GM12878 (cell line): ENCODE data around the gene HYPK. TPM values are rescaled to one million over a fixed set of nuclear protein-coding genes. Genes with fewer than 3 reads are reported as not detected.

ENCODE experiments used
- ATF7 ChIP-seq: fragments of 450-650 bp; IDR thresholded peaks from 2 replicates; pipeline ENCODE4 v1.6.1; 2016; ENCODE audit warnings: low read depth, mild to moderate bottlenecking
- EED ChIP-seq: sonication (generic); IDR thresholded peaks from 2 replicates; pipeline ENCODE4 v1.6.1; 2016; ENCODE audit warnings: antibody characterized with exemption, low read depth
- KLF5 ChIP-seq: fragments of 450-650 bp; IDR thresholded peaks from 2 replicates; pipeline ENCODE4 v1.6.1; 2014; ENCODE audit warnings: mild to moderate bottlenecking; ENCODE audit not compliant: partially characterized antibody
- MTA2 ChIP-seq: fragments of 450-650 bp; IDR thresholded peaks from 2 replicates; pipeline ENCODE4 v1.6.1; 2016; ENCODE audit warnings: low read depth, mild to moderate bottlenecking, moderate library complexity
- PAX8 ChIP-seq: fragments of 450-650 bp; IDR thresholded peaks from 2 replicates; pipeline ENCODE4 v1.6.1; 2017; ENCODE audit warnings: mild to moderate bottlenecking, moderate library complexity
- PML ChIP-seq: IDR thresholded peaks from 2 replicates; pipeline ENCODE4 v1.6.1; 2012; ENCODE audit warnings: low read length, inconsistent platforms
- RFX5 ChIP-seq: IDR thresholded peaks from 2 replicates; pipeline ENCODE4 v1.6.1; 2011; ENCODE audit warnings: low read depth, low read length, improper control_type of control experiment
- SMARCA5 ChIP-seq: fragments of 450-650 bp; IDR thresholded peaks from 2 replicates; pipeline ENCODE4 v1.6.1; 2017; ENCODE audit warnings: mild to moderate bottlenecking
- SP1 ChIP-seq: IDR thresholded peaks from one replicate; pipeline ENCODE4 v1.6.1; 2011; ENCODE audit warnings: low read depth, low read length
- SREBF1 ChIP-seq: IDR thresholded peaks from 2 replicates; pipeline ENCODE4 v1.6.1; 2012; ENCODE audit warnings: mild to moderate bottlenecking, low read length
- SREBF2 ChIP-seq: IDR thresholded peaks from 2 replicates; pipeline ENCODE4 v1.6.1; 2012; ENCODE audit warnings: mild to moderate bottlenecking, low read length
- STAT1 ChIP-seq: fragments of 450-650 bp; conservative IDR thresholded peaks from 2 replicates; pipeline ENCODE4 v1.6.1; 2014; ENCODE audit warnings: antibody characterized with exemption, mild to moderate bottlenecking
- STAT3 ChIP-seq: IDR thresholded peaks from 2 replicates; pipeline ENCODE4 v1.6.1; 2011; ENCODE audit warnings: low read depth, low read length, improper control_type of control experiment
- TARDBP ChIP-seq: IDR thresholded peaks from 2 replicates; pipeline ENCODE4 v1.6.1; 2016; ENCODE audit warnings: borderline replicate concordance
- TCF3 ChIP-seq: IDR thresholded peaks from 2 replicates; pipeline ENCODE4 v1.6.1; 2012; ENCODE audit warnings: low read depth, mild to moderate bottlenecking, low read length, borderline replicate concordance; ENCODE audit not compliant: insufficient read depth
- TCF7 ChIP-seq: IDR thresholded peaks from 2 replicates; pipeline ENCODE4 v1.6.1; 2014; ENCODE audit warnings: antibody characterized with exemption, borderline replicate concordance
- WRNIP1 ChIP-seq: IDR thresholded peaks from 2 replicates; pipeline ENCODE4 v1.6.1; 2011; ENCODE audit warnings: low read depth, low read length, improper control_type of control experiment, borderline replicate concordance
- ZBED1 ChIP-seq: IDR thresholded peaks from 2 replicates; pipeline ENCODE4 v1.6.1; 2016; ENCODE audit warnings: borderline replicate concordance
- polyA plus RNA-seq, 11 experiments: library from polyadenylated mRNA; depleted of rRNA in 4 of 11; unstranded in 6 of 11; stranded (reverse) in 5 of 11; fragments of >200 nt; fragmentation: Nextera tagmentation in 4 of 11; fragmentation: Illumina TruSeq in 1 of 11; extraction: Ambion mirVana in 4 of 11; extraction: Trizol in 1 of 11; gene quantifications; 1 replicate in 1 of 11; 2 replicates in 10 of 11; pipeline versions ENCODE4 v1.2.1 to v1.2.3, GENCODE V29; 2011 to 2016; ENCODE audit warnings: inconsistent platforms in 2 of 11, missing spikeins in 2 of 11, low read depth in 1 of 11
- total RNA-seq, 4 experiments: library from RNA; depleted of rRNA in 3 of 4; stranded (reverse); fragments of >200 nt in 3 of 4; fragmentation: Illumina TruSeq in 1 of 4; extraction: Trizol in 1 of 4; gene quantifications; 2 replicates each; pipeline versions ENCODE4 v1.2.1 to v1.2.3, GENCODE V29; 2013 to 2021
- TF ChIP-seq, protein P1 (sequence below): fragments of 450-650 bp; IDR thresholded peaks from 2 replicates; pipeline ENCODE4 v1.6.1; 2016; ENCODE audit warnings: mild to moderate bottlenecking
- TF ChIP-seq, protein P2 (sequence below): IDR thresholded peaks from 2 replicates; pipeline ENCODE4 v1.6.1; 2012; ENCODE audit warnings: low read depth, low read length, improper control_type of control experiment
- TF ChIP-seq, protein P3 (sequence below): fragments of 450-650 bp; IDR thresholded peaks from 2 replicates; pipeline ENCODE4 v1.6.1; 2016; ENCODE audit warnings: mild to moderate bottlenecking, moderate library complexity, borderline replicate concordance
- TF ChIP-seq, protein P4 (sequence below): fragments of 150-350 bp; IDR thresholded peaks from 2 replicates; pipeline ENCODE4 v1.6.1; 2014; ENCODE audit warnings: mild to moderate bottlenecking, low read depth, low read length

Gene HYPK
- total and polyA plus RNA-seq, 10 of the 15 experiments (the other 5 are each of a cell fraction or from before 2014, with no cell fraction given), result 8.0 to 38.4 (median 17.5) TPM

DNA sequence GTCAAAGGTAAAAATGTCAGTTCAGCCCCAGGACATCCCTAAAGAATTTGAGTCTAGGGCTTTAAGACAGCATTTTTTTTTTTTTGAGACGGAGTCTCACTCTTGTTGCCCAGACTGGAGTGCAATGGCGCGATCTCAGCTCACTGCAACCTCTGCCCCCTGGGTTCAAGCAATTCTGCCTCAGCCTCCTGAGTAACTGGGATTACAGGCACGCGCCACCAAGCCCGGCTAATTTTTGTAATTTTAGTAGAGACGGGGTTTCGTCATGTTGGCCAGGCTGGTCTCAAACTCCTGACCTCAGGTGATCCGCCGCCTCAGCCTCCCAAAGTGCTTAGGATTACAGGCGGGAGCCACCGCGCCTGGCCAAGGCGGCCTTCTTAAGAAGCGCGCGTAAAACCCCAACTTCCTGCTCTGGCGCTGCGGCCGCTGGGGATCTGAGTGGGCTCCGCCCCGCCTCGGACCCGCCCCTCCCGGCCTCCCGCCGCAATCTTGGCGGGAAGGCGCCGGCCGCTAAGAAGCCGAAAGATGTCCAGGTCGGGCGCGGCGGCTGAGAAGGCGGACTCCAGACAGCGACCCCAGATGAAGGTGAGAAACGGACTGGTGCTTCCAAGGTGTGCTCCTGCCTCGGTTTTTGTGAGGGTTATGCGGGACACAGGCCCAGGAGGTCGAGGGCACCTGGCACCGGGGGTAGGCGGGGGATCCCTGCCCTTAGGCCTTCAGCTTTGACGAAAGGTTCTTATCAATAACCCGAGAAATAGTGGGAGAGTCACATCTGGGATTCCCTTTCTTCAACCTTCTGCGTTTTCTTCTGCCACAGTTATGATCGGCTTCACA, 26.3 kb downstream of the HYPK start, which contains the start of gene WDR76 (continued):
- TF ChIP-seq, protein P1, sequence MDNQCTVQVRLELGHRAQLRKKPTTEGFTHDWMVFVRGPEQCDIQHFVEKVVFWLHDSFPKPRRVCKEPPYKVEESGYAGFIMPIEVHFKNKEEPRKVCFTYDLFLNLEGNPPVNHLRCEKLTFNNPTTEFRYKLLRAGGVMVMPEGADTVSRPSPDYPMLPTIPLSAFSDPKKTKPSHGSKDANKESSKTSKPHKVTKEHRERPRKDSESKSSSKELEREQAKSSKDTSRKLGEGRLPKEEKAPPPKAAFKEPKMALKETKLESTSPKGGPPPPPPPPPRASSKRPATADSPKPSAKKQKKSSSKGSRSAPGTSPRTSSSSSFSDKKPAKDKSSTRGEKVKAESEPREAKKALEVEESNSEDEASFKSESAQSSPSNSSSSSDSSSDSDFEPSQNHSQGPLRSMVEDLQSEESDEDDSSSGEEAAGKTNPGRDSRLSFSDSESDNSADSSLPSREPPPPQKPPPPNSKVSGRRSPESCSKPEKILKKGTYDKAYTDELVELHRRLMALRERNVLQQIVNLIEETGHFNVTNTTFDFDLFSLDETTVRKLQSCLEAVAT, result no peak
- TF ChIP-seq ZBED1 (no peak), MTA2 (peak; percentile 19; the same call in 1 of the 2 replicates), PML (peak; percentile 80; the same call in 1 of the 2 replicates), SREBF2 (no peak), STAT3 (no peak), TCF7 (no peak), WRNIP1 (no peak), TARDBP (no peak), KLF5 (no peak), EED (no peak), SP1 (no peak), ATF7 (no peak), TCF3 (no peak), STAT1 (no peak), SMARCA5 (peak; percentile 66; the same call in 1 of the 2 replicates), PAX8 (no peak), RFX5 (no peak), SREBF1 (no peak)
- TF ChIP-seq, protein P2, sequence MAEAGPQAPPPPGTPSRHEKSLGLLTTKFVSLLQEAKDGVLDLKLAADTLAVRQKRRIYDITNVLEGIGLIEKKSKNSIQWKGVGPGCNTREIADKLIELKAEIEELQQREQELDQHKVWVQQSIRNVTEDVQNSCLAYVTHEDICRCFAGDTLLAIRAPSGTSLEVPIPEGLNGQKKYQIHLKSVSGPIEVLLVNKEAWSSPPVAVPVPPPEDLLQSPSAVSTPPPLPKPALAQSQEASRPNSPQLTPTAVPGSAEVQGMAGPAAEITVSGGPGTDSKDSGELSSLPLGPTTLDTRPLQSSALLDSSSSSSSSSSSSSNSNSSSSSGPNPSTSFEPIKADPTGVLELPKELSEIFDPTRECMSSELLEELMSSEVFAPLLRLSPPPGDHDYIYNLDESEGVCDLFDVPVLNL, result peak; percentile 79
- TF ChIP-seq, protein P3, sequence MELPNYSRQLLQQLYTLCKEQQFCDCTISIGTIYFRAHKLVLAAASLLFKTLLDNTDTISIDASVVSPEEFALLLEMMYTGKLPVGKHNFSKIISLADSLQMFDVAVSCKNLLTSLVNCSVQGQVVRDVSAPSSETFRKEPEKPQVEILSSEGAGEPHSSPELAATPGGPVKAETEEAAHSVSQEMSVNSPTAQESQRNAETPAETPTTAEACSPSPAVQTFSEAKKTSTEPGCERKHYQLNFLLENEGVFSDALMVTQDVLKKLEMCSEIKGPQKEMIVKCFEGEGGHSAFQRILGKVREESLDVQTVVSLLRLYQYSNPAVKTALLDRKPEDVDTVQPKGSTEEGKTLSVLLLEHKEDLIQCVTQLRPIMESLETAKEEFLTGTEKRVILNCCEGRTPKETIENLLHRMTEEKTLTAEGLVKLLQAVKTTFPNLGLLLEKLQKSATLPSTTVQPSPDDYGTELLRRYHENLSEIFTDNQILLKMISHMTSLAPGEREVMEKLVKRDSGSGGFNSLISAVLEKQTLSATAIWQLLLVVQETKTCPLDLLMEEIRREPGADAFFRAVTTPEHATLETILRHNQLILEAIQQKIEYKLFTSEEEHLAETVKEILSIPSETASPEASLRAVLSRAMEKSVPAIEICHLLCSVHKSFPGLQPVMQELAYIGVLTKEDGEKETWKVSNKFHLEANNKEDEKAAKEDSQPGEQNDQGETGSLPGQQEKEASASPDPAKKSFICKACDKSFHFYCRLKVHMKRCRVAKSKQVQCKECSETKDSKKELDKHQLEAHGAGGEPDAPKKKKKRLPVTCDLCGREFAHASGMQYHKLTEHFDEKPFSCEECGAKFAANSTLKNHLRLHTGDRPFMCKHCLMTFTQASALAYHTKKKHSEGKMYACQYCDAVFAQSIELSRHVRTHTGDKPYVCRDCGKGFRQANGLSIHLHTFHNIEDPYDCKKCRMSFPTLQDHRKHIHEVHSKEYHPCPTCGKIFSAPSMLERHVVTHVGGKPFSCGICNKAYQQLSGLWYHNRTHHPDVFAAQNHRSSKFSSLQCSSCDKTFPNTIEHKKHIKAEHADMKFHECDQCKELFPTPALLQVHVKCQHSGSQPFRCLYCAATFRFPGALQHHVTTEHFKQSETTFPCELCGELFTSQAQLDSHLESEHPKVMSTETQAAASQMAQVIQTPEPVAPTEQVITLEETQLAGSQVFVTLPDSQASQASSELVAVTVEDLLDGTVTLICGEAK, result 0 out of 2 replicates have a peak, but pooled peaks have one; percentile 19
- TF ChIP-seq, protein P4, sequence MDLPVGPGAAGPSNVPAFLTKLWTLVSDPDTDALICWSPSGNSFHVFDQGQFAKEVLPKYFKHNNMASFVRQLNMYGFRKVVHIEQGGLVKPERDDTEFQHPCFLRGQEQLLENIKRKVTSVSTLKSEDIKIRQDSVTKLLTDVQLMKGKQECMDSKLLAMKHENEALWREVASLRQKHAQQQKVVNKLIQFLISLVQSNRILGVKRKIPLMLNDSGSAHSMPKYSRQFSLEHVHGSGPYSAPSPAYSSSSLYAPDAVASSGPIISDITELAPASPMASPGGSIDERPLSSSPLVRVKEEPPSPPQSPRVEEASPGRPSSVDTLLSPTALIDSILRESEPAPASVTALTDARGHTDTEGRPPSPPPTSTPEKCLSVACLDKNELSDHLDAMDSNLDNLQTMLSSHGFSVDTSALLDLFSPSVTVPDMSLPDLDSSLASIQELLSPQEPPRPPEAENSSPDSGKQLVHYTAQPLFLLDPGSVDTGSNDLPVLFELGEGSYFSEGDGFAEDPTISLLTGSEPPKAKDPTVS, result no peak
